Astrocyte of the spinal cord (primary cell): ENCODE measurements around the gene ATL2.
"Not testable (repeated sequence)": the region's sequence is repeated elsewhere in the genome, so short reads cannot be mapped to it uniquely, and the experiment has no call there.

Experiments
- DNase-seq: peaks from one replicate; pipeline ENCODE4 v3.0.0; 2011; ENCODE audit warnings: low read depth, low spot score
- H3K4me3 ChIP-seq: 2 replicates; pipeline ENCODE4 v1.5.1; 2011; ENCODE audit warnings: low read depth, mild to moderate bottlenecking, low read length, moderate library complexity
- CTCF ChIP-seq: IDR thresholded peaks from 2 replicates; pipeline ENCODE4 v1.5.1; 2012; ENCODE audit warnings: low read depth, mild to moderate bottlenecking, low read length, inconsistent platforms
- in situ Hi-C: cut with HindIII; loops from 2 replicates; pipeline ENCODE4 v1.10.0; 2017; ENCODE audit warnings: low sequenced_read_pairs

Gene ATL2

GRCh38 chr2:38390947-38391346, 13.9 kb upstream of the ATL2 start:
- in situ Hi-C loops, result no loop called here
- H3K4me3 ChIP-seq, result no peak overlapping the region
- no peak for TF ChIP-seq CTCF
- no peak for DNase-seq

GRCh38 chr2:38387887-38388286, 10.8 kb upstream of the ATL2 start:
- no peak for TF ChIP-seq CTCF
- no peak overlapping the region for H3K4me3 ChIP-seq
- no peak for DNase-seq
- in situ Hi-C loops, result no loop called here

GRCh38 chr2:38386821-38387220, 9.7 kb upstream of the ATL2 start:
- DNase-seq, result no peak
- no peak for TF ChIP-seq CTCF
- in situ Hi-C loops, result no loop called here
- H3K4me3 ChIP-seq, result no peak overlapping the region

GRCh38 chr2:38386377-38386776, 9.3 kb upstream of the ATL2 start:
- TF ChIP-seq CTCF, result no peak
- no peak overlapping the region for H3K4me3 ChIP-seq
- DNase-seq, result no peak
- in situ Hi-C loops, result no loop called here

DNA sequence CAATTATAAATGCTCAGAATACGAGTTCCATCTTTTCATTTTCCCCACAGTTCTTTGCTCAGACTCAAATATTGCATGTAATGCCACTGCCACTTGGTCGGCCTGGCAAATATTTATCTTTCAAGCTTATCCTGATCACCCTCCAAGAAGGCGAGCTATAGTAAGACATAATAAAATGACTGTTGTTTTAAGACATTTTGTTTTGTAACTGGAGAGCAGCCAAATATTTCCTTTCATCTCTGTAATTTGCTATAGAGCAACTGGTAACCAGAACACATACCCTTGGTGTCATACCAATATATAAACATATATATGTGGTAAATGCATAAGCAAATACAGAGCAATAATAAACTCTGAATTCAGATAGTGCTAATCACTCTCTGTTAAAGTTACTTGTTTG, 7.3 kb upstream of the ATL2 start:
- in situ Hi-C loops, result no loop called here
- H3K4me3 ChIP-seq, result no peak overlapping the region
- DNase-seq, result peak; percentile 29
- TF ChIP-seq CTCF, result no peak

DNA sequence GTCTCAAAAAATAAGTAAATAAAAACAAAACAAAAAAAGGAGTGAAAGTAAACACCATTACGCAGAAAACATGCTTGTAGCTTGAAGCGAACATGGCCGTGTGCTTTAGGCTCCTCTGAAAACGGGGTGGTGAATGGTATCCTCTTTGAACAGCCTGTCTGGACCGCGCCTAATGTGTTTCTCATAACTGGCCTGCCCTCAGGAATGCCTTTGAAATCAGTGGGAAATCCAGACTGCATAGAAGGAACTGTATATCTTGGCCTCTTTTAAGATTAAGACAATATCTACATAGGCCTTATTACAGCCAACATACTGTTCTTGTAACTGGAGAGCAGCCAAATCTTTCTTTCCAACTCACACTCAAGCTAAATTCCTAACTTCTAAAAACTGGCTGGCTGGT, 6.7 kb upstream of the ATL2 start:
- in situ Hi-C loops, H3K4me3 ChIP-seq: not testable (repeated sequence)
- DNase-seq, result peak; percentile 83

DNA sequence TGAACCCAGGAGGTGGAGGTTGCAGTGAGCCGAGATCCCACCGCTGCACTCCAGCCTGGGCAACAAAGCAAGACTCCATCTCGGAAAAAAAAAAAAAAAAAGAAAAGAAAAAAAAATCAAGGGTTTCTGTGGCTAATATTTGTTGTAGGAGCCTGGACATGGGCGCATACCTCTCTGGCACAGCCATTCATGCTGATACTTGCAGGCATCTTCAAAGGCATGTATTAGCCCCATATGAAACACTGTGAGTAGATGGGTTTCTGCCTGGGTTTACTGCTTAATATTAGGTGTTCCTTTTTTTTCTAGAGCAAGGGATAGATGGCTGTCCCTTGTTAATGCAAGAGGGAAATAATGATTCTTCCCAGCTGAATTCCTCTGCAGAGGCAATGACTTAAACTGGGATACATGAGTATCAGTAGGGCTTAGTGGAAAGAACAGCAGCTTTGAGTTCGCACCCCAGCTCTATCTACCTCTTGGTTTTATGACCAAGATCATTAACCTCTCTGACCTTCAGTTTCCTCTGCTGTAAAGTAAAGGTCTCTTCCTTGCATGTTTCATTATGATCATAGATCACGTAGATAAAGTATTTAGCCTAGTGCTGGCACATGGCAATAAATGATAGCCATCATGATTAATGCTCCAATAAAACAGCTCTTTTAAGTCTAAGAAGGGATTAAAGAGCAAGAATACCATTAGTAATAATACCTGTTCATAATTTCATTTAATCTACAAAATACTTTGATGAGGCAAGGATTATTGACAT, 4.5 kb upstream of the ATL2 start:
- no peak overlapping the region for H3K4me3 ChIP-seq
- no peak for TF ChIP-seq CTCF
- no peak for DNase-seq
- in situ Hi-C loops, result no loop called here
